Kidney (tissue), 14 donors: ENCODE measurements around the gene SMG6. TPM values are rescaled to one million over a fixed set of nuclear protein-coding genes. Genes with fewer than 3 reads are reported as not detected.
A peak's percentile ranks its signal among the peaks of the same experiment; 100 is the strongest.

ENCODE experiments used
- DNase-seq, 5 donors: peaks; one replicate each; pipeline ENCODE4 v3.0.0-alpha.2; 2013 to 2020
- FAIRE-seq: peaks from 2 replicates; lab custom pipeline; 2012; peaks lifted over from hg19 to GRCh38; lab: Jason Lieb, UNC
- H3K27ac ChIP-seq, 2 donors: one replicate each; pipeline ENCODE4 v1.7.0; 2013; ENCODE audit warnings: low read depth in 2 of 2, low read length in 2 of 2, inconsistent platforms in 1 of 2
- H3K27me3 ChIP-seq: one replicate; pipeline ENCODE4 v1.7.1; 2013; ENCODE audit warnings: low read length, inconsistent platforms; ENCODE audit not compliant: control insufficient read depth, insufficient read depth
- H3K36me3 ChIP-seq, 3 donors: one replicate each; pipeline versions ENCODE4 v1.7.0 to v1.7.1; 2013; ENCODE audit warnings: low read length in 3 of 3, control low read depth in 1 of 3, inconsistent platforms in 1 of 3; ENCODE audit not compliant: insufficient read depth in 3 of 3, control insufficient read depth in 2 of 3
- H3K4me1 ChIP-seq, 3 donors: one replicate each; pipeline versions ENCODE4 v1.7.0 to v1.7.1; 2013; ENCODE audit warnings: low read length in 3 of 3, inconsistent platforms in 1 of 3, low read depth in 1 of 3; ENCODE audit not compliant: control insufficient read depth in 2 of 3, insufficient read depth in 2 of 3
- H3K4me3 ChIP-seq, 3 donors: one replicate each; pipeline versions ENCODE4 v1.7.0 to v1.8.1; 2013; ENCODE audit warnings: low read length in 3 of 3, control low read depth in 1 of 3, inconsistent platforms in 1 of 3
- H3K9ac ChIP-seq, 3 donors: one replicate each; pipeline versions ENCODE4 v1.7.0 to v1.7.1; 2013; ENCODE audit warnings: low read length in 3 of 3, control low read depth in 1 of 3, inconsistent platforms in 1 of 3
- H3K9me3 ChIP-seq, 3 donors: one replicate each; pipeline versions ENCODE4 v1.7.0 to v1.7.1; 2013; ENCODE audit warnings: low read length in 3 of 3, control low read depth in 1 of 3, inconsistent platforms in 1 of 3; ENCODE audit not compliant: control insufficient read depth in 2 of 3, insufficient read depth in 1 of 3
- intact Hi-C: fragments of 100-400 bp; cut with DNase I; formaldehyde crosslinking; loops from one replicate; pipeline ENCODE4 v1.11.1; 2022
- polyA plus RNA-seq: library from polyadenylated mRNA; stranded (reverse); fragments of 350-450 nt; fragmentation: Illumina TruSeq; extraction: RNeasy Lipid Tissue Mini Kit (QIAGEN cat#74804); gene quantifications from one replicate; pipeline ENCODE4 v1.2.3, GENCODE V29; 2014; ENCODE audit warnings: low read depth, low replicate concordance; ENCODE audit not compliant: insufficient read depth
- total RNA-seq: library from RNA; stranded (reverse); fragmentation: NEBNext Ultra II Directional; extraction: Animal tissue kit (Norgen Biotek cat#: 25700); gene quantifications from one replicate; pipeline ENCODE4 v1.2.1, GENCODE V29; 2021
- TF ChIP-seq, protein P1 (sequence below): IDR thresholded peaks from 3 replicates; pipeline ENCODE4 v1.5.1; 2012; ENCODE audit warnings: mild to moderate bottlenecking, moderate library complexity, borderline replicate concordance; ENCODE audit not compliant: insufficient read depth; ENCODE audit errors: extremely low read depth
- donor health status: control.
- donor health status: control.
- donor health status: control.
- donor health status: control.
- donor health status: control.
- donor health status: DM: yes; HTN: yes; CAD: no.
- donor health status: Normal renal cell carcinoma (clear cell type).

SMG6 gene
- total and polyA plus RNA-seq, 2 donors from 2014 or later = 20.6 to 37.3 TPM

DNA sequence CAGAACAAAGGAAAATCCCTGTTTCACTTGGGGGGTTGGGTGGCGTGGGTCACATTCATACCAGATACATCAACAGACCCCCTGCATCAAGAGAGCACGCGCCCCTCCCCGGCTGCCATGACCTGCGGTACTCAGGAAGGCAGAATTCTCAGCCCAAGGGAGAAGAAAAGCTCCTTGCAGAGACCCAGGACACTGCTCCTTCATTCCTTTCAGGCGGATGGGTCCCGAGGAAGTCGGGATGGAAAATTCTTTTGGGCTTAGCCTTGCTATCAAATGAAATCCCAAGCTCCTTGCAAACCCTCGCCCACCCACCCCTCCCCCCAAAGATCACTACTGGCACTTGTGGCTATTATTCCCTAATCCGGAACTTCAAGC, 208.1 kb downstream of the SMG6 start:
- no peak for FAIRE-seq
- Histone ChIP-seq H3K36me3 (no peaks in the 10 kb centered on the region), H3K9me3 (no peaks in the 10 kb centered on the region), H3K27me3 (no peaks in the 10 kb centered on the region), H3K27ac (no peak overlapping the region), H3K4me3 (no peak overlapping the region), H3K9ac (no peak overlapping the region), H3K4me1 (peaks cover 0 to 13% (median 6%) of the 10 kb centered on the region in 3 donors)
- DNase-seq = peak in 1 of 5 donors; percentile 30
- TF ChIP-seq, protein P1, sequence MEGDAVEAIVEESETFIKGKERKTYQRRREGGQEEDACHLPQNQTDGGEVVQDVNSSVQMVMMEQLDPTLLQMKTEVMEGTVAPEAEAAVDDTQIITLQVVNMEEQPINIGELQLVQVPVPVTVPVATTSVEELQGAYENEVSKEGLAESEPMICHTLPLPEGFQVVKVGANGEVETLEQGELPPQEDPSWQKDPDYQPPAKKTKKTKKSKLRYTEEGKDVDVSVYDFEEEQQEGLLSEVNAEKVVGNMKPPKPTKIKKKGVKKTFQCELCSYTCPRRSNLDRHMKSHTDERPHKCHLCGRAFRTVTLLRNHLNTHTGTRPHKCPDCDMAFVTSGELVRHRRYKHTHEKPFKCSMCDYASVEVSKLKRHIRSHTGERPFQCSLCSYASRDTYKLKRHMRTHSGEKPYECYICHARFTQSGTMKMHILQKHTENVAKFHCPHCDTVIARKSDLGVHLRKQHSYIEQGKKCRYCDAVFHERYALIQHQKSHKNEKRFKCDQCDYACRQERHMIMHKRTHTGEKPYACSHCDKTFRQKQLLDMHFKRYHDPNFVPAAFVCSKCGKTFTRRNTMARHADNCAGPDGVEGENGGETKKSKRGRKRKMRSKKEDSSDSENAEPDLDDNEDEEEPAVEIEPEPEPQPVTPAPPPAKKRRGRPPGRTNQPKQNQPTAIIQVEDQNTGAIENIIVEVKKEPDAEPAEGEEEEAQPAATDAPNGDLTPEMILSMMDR = no peak
- intact Hi-C loops = no loop called here

DNA sequence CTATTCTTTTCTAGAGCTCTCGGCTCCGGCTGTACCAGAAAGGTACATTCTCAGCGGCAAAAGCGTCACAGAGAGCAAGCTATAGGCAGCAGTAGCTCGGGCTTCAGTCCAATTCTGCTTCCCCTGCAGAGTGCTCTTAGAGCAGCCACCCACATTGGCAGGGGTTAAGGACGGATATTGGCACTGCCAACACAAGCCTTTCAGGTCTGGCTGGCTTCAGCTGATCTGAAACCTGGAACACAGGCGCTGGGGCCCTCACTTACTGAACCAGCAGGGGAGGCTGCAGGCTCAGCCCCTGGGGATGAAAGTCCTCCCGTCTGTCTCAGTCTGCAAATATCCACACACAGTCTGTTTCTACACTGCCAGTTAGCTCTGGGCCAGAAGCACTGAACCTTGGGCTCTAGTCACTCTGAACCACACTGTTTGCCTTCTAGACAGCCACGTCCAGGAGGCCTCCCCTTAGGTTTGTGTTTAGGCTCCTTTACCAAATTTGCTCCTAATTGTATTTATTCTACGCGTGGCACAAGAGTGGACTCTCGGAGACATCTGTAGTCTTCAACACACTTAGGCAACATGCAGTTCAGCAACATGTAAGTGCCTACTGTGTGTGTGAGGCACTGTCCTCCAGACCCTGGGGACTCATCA, 208.6 kb downstream of the SMG6 start:
- no peak overlapping the region for H3K9ac ChIP-seq
- FAIRE-seq = no peak
- no peaks in the 10 kb centered on the region for H3K9me3 ChIP-seq
- TF ChIP-seq, protein P1 = peak; percentile 49
- no peaks in the 10 kb centered on the region for H3K36me3 ChIP-seq
- intact Hi-C loops = no loop called here
- no peak overlapping the region for H3K4me3 ChIP-seq
- H3K27ac ChIP-seq = peak overlapping the region in 1 of 2 donors; percentile 0
- H3K4me1 ChIP-seq = peaks cover 0 to 18% (median 6%) of the 10 kb centered on the region in 3 donors
- H3K27me3 ChIP-seq = no peaks in the 10 kb centered on the region
- DNase-seq = peak in 2 of 5 donors; percentile 63 to 72

DNA sequence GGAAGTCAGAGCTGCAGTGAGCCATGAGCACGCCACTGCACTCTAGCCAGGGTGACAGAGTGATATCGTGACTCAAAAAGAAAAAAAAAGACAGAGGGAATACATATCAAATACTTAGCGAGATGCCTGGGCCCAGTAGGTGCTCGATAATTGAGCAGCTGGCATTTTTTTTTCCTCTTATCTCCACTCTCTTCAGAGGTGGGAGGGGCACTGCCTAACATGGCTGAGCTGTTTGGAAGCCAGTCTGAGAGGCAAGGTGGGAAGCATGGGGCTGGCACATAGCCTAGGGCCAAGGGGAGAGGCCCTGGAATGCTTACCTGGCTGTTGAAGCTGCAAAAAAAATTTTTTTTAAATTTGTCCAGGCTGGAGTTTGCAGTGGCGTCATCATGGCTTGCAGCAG, 210.2 kb downstream of the SMG6 start:
- DNase-seq = no peak
- no peaks in the 10 kb centered on the region for H3K27me3 ChIP-seq
- no peak overlapping the region for H3K9ac ChIP-seq
- H3K4me3 ChIP-seq = no peak overlapping the region
- no peak overlapping the region for H3K27ac ChIP-seq
- no peaks in the 10 kb centered on the region for H3K36me3 ChIP-seq
- no peaks in the 10 kb centered on the region for H3K9me3 ChIP-seq
- H3K4me1 ChIP-seq = peaks cover 6 to 32% (median 6%) of the 10 kb centered on the region in 3 donors
- TF ChIP-seq, protein P1 = no peak
- FAIRE-seq = no peak
- intact Hi-C loops = no loop called here
